Measurements from ENCODE around the gene NELFA. TPM values are rescaled to one million over a fixed set of nuclear protein-coding genes. Genes with fewer than 3 reads are reported as not detected.

Gene NELFA
- total RNA-seq, 4 donors from 2014 or later: 27.7 to 56.9 (median 42.8) TPM

DNA sequence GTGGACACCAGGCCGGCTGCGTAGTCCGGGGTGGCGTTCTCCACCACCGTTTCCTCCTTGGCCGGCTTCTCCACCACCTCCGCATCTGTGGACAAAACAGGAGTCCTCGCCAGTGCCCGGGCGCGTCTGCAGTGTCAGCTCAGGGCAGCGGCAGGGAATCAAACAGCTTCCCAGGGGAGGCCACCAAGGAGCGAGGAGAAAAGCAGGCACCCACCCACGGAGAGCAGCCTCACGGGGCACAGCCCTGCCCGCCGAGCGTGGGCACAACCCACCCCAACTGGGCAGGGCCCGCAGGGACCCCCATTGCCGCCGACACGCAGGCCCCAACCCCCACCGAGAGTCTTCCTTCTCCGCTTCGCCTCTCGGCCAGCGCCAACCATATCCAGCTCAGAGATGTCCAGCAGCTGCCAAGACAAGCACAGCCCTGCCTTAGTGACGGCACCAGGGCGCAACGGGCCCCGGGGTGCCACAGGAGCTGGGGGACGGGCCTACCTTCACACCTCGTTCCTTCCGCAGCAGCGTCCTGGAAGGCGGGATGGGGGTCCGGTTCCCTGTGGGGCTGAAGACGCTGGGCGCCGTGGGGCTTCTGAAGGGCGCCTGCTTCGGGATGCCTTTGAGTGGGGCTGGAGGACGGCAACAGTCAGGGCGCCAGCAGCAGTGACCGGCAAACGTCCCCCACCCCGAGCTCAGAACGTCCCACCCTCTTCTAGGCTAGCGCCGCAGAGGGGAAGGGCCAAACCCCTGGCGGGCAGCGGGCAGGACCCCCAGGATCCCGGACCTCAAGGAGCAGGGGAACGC, 22.8 kb downstream of the NELFA start:
- Histone ChIP-seq H3K9me3 (no peaks in the 10 kb centered on the region), H3K4me3 (no peak overlapping the region), H3K4me1 (no peaks in the 10 kb centered on the region), H3K36me3 (peaks cover 0 to 96% (median 0%) of the 10 kb centered on the region in 3 donors), H3K27ac (no peak overlapping the region), H3K27me3 (no peaks in the 10 kb centered on the region)
- TF ChIP-seq, protein P1, sequence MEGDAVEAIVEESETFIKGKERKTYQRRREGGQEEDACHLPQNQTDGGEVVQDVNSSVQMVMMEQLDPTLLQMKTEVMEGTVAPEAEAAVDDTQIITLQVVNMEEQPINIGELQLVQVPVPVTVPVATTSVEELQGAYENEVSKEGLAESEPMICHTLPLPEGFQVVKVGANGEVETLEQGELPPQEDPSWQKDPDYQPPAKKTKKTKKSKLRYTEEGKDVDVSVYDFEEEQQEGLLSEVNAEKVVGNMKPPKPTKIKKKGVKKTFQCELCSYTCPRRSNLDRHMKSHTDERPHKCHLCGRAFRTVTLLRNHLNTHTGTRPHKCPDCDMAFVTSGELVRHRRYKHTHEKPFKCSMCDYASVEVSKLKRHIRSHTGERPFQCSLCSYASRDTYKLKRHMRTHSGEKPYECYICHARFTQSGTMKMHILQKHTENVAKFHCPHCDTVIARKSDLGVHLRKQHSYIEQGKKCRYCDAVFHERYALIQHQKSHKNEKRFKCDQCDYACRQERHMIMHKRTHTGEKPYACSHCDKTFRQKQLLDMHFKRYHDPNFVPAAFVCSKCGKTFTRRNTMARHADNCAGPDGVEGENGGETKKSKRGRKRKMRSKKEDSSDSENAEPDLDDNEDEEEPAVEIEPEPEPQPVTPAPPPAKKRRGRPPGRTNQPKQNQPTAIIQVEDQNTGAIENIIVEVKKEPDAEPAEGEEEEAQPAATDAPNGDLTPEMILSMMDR (IDR thresholded peaks at IDR 0.05): no peak
- TF ChIP-seq POLR2A (IDR thresholded peaks at IDR 0.05): no peak
- no peak for DNase-seq

DNA sequence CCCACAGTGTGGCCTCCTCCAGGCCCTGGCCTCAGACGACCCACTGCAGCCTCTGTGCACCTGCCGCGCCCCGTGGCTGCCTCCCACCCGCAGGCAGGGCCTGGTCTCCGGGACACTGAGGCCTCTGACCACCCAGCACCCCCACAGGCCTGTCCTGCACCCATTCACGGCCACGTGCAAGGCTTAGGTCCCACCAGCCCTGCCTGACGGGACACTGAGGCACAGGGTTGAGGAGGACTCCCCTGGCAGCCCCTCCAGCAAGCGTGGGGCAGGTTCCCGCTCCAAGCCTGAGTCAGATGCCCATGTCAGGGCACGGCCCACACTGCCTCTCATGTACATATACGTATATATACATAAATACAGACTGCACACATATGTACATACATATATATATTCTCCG, 23.5 kb downstream of the NELFA start:
- no peak overlapping the region for H3K27ac ChIP-seq
- no peak for DNase-seq
- no peaks in the 10 kb centered on the region for H3K9me3 ChIP-seq
- H3K4me1 ChIP-seq: no peaks in the 10 kb centered on the region
- TF ChIP-seq, protein P1 (IDR thresholded peaks at IDR 0.05): no peak
- no peak for TF ChIP-seq POLR2A (IDR thresholded peaks at IDR 0.05)
- no peaks in the 10 kb centered on the region for H3K27me3 ChIP-seq
- H3K4me3 ChIP-seq: no peak overlapping the region
- H3K36me3 ChIP-seq: peaks cover 0 to 94% (median 0%) of the 10 kb centered on the region in 3 donors

DNA sequence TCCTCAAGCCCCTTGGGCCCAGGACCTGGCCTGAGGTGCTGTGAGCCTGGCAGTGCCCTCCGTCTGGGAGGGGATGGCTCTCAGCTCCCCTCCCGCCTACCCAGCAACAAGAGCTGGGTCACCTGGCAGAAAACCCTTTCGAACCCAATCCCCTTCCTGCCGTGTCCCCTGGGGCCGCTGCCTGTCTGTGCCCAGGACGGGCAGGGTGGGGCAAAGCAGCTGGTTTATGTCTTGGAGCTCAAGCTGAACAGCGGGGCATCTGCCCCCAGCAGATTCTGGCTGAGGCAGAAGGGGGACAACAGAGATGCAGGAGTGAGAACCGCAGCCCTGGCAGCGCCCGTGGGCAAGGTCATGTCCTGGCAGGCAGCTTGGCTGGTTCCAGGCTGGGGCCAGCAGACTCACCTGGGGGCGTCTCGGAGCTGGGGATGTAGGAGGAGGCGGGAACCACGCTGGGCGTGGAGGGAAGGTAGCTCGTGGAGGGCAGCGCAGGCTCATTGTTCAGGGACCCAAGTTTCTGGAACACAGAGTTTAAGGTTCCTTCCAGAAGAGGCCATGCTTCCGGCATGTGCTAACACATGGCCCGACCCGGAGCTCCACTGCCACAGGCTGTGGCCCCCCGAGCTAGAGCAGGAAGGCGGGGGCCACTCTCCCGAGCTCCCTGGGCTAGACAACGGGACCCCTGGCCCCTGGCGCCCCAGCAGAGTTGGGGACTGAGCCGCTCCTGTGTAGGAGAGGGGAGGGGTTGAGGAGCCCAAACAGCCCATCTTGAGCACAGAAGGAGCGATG, 24.2 kb downstream of the NELFA start:
- Histone ChIP-seq H3K36me3 (peaks cover 0 to 94% (median 0%) of the 10 kb centered on the region in 3 donors), H3K27ac (no peak overlapping the region)

DNA sequence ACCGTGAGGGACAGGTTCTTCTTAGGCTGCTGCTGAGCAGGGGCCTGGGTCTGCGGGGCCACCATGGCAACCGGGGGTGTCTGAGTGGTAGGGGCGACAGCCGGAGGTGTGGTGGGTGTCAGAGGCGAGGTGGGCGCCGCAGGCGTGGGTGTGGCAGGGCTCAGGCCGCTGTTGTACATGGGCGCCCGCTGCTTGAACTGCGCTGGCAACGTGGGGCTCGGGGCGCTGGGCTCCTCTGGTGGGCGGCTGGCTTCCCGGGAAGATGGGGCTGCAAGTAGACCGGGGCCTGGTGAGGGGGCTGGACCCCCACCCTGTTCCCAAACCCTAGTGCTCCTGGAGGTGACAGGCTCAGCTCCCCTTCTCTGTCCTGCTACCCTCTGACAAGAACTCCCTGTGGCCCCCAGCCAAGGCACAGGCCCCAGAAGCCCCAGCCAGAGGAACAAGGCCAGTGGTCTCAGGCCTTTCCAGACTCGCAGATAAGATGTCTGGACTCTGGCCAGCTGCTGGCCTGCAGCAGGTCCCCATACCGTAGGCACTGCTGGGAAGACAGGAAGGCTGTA, 24.8 kb downstream of the NELFA start:
- Histone ChIP-seq H3K36me3 (peaks cover 0 to 94% (median 0%) of the 10 kb centered on the region in 3 donors), H3K4me3 (no peak overlapping the region), H3K27ac (no peak overlapping the region), H3K4me1 (no peaks in the 10 kb centered on the region), H3K27me3 (no peaks in the 10 kb centered on the region), H3K9me3 (no peaks in the 10 kb centered on the region)
- no peak for DNase-seq
- TF ChIP-seq, protein P1 (IDR thresholded peaks at IDR 0.05): no peak
- no peak for TF ChIP-seq POLR2A (IDR thresholded peaks at IDR 0.05)

More for the DNA sequence above, 24.2 kb downstream of the NELFA start:
- H3K27me3 ChIP-seq: no peaks in the 10 kb centered on the region
- no peak overlapping the region for H3K4me3 ChIP-seq
- no peak for DNase-seq
- H3K9me3 ChIP-seq: no peaks in the 10 kb centered on the region
- TF ChIP-seq, protein P1 (IDR thresholded peaks at IDR 0.05): no peak
- TF ChIP-seq POLR2A (IDR thresholded peaks at IDR 0.05): no peak
- H3K4me1 ChIP-seq: no peaks in the 10 kb centered on the region

DNA sequence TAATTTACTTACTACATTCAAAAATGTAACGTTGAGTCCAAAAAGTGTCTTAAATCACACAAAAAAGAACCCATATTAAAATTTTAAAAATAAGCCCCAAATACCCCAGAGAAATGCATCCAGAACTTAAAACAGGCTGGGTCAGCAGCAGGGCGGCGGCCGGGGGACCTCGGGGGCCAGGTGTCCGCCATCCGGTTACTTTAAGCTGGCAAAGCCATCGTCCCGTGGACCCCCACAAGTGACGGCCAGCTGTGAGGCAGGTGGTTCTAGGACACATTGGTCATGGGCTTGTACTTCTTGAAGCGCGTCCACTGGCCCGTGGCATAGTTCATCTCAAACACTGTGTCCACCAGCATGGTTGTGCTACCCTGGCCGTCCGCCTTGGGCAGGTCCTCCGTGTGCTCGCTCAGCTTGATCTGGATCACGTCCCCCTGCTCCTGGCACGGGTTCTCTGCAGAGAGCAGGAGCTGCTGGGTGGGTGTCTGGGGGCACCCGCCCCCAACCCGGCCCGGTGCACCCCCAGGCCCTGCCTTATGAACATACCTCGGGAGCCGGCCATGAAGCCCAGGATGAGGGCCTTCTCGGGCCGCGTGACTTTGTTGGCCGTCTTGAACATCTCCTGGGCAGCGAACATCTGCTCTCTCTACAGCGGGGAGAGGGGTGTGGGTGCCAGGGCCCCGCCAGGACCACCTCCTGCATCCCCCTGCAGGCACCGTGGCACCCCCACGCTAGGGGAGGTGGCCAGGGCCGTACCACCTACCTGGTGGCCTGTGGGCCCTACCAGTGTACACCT, 25.5 kb downstream of the NELFA start:
- no peaks in the 10 kb centered on the region for H3K27me3 ChIP-seq
- no peak overlapping the region for H3K4me3 ChIP-seq
- peaks cover 0 to 95% (median 0%) of the 10 kb centered on the region in 3 donors for H3K36me3 ChIP-seq
- H3K9me3 ChIP-seq: no peaks in the 10 kb centered on the region
- no peak overlapping the region for H3K27ac ChIP-seq
- H3K4me1 ChIP-seq: no peaks in the 10 kb centered on the region
- TF ChIP-seq, protein P1 (IDR thresholded peaks at IDR 0.05): no peak
- no peak for TF ChIP-seq POLR2A (IDR thresholded peaks at IDR 0.05)
- no peak for DNase-seq

Data from Peyer's patch (tissue), 4 donors.